Measurements from ENCODE around the gene CCDC82.

DNA sequence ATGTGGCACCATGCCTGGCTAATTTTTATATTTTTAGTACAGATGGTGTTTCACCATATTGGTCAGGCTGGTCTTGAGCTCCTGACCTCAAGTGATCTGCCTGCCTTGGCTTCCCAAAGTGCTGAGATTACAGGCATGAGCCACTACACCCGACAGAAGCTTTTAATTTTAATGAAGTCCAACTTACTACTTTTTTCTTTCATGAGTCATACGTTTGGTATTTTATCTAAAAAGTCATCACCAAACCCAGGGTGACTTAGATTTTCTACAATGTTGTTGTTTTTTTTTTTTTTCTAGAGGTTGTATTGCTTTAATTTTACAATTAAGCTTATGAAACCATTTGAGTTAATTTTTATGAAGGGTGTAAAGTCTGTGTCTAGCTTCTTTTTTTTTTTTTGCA lies 35.0 kb upstream of the CCDC82 start:
- TF ChIP-seq, protein P1, sequence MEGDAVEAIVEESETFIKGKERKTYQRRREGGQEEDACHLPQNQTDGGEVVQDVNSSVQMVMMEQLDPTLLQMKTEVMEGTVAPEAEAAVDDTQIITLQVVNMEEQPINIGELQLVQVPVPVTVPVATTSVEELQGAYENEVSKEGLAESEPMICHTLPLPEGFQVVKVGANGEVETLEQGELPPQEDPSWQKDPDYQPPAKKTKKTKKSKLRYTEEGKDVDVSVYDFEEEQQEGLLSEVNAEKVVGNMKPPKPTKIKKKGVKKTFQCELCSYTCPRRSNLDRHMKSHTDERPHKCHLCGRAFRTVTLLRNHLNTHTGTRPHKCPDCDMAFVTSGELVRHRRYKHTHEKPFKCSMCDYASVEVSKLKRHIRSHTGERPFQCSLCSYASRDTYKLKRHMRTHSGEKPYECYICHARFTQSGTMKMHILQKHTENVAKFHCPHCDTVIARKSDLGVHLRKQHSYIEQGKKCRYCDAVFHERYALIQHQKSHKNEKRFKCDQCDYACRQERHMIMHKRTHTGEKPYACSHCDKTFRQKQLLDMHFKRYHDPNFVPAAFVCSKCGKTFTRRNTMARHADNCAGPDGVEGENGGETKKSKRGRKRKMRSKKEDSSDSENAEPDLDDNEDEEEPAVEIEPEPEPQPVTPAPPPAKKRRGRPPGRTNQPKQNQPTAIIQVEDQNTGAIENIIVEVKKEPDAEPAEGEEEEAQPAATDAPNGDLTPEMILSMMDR (IDR thresholded peaks at IDR 0.05) = no peak
- TF ChIP-seq POLR2A (IDR thresholded peaks at IDR 0.05) = no peak
